Stimulated activated CD4-positive, alpha-beta T cell treated with anti-CD3 and anti-CD28 coated beads, TNF-alpha, amount 100 ng/mL, for 1 hour (primary cell): ENCODE results near the gene CSHL1.

ENCODE experiments used
- DNase-seq, 3 donors: peaks; one replicate each; pipeline ENCODE4 v3.0.0-alpha.2; 2020; ENCODE audit warnings: low read depth in 3 of 3, low spot score in 1 of 3

CSHL1 gene

DNA sequence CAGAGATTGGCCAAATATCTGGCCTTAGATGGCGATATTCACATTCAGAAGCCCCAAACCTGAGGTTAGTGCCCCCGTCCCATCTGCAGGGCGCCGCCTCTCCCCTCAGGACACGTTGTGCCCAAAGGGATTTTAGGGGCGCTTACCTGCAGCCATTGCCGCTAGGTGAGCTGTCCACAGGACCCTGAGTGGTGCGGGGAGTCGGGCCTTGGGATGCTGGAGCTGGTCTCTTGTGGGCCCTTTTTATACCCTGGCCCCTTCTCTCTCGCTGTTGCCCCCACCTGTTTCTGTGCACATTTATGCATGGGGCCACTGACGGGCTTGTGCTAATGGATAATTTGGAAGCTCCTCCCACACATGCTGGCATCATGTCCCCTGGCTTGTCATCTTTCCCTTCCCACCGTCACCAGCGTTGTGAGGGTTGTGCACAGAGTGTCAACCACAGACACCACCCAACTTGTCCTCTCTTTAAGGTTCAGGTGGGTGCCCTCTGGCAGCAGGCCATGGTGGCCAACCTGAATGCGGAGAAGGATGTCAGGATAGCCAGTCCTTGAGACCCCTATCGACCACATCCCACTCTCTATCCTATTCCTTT lies at the start of gene CSHL1:
CSHL1 (minus strand) TSS at position 218 of the 595 bp plus-strand sequence; CDS start at position 156, 62 bp downstream.
- no peak for DNase-seq

GRCh38 chr17:63960430-63960829 lies 49.4 kb upstream of the CSHL1 start:
- DNase-seq: no peak

- DNase-seq: no peak
Observed at GRCh38 chr17:63960006-63960405, 48.9 kb upstream of the CSHL1 start.

- no peak for DNase-seq
Observed at GRCh38 chr17:63956296-63956920, 45.4 kb upstream of the CSHL1 start.

DNA sequence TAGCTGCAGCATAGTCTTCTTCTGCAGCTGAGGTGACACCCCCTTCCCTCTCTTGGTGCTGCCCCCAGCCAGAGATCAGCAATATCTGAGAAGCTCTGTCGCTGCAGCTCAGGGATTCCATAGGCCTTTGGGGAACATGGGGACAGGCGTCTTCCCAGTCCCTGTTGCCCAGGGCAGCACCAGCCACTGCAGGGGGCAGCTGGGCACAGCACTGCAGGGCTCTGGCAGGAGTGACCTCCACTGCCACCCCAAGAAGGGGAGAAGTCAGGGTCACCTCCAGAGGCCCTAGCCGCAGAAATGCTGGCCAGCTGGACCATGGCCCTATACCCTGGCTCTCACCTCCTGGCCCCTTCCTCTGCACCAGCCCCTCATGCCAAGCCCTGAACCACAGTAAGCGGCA lies 44.7 kb upstream of the CSHL1 start:
- DNase-seq: no peak

GRCh38 chr17:63955232-63955631 lies 44.2 kb upstream of the CSHL1 start:
- no peak for DNase-seq

- DNase-seq: no peak
Observed at GRCh38 chr17:63954402-63955063, 43.5 kb upstream of the CSHL1 start.

DNA sequence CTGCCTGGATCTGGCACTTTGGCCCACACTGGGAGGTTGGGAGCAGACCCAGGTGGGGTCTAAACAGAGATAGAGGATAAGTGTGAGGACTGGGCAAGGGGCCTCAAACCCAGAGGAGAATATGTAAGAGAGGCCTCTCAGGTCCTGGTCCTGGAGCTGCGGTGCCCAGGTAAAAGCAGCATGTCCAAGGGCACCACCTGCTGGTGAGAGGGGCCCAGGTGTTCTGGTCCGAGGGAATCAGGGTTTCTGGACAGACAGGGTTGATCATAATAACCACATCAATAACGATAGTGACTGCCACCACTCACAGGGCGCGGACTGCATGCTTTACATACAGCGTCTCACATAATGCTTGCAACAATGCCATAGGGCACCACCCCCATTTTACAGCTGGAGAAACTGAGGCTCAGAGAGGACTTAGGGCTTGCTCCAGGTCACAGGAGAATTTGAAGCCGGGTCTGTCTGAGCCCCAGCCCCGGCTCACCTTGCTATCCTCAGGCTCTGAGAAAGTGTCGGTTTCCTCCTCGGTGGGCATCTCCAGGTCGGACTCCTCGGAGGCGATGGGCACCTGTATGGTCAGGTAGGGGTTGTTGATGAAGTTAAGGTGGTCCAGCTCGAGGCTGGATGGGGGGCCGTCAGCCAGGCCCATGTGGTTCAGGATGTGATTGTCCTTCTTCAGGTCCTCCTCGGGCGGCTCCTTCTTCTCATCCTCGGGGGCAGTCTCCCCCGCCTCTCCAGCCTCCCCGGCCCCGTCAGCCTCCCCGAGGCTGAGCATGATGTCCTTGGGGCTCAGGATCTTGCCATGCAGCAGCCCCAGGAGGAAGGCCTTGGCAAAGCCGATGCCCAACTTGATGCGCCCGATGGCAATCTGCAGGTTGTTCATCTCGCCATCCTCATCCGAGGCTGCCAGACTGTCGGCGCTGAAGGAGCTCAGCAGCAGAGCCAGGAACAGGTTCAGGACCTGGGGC lies 40.2 kb upstream of the CSHL1 start:
- DNase-seq: peak in 1 of 3 donors; percentile 12

- DNase-seq: no peak
Observed at GRCh38 chr17:63949576-63950250, 38.7 kb upstream of the CSHL1 start.

DNA sequence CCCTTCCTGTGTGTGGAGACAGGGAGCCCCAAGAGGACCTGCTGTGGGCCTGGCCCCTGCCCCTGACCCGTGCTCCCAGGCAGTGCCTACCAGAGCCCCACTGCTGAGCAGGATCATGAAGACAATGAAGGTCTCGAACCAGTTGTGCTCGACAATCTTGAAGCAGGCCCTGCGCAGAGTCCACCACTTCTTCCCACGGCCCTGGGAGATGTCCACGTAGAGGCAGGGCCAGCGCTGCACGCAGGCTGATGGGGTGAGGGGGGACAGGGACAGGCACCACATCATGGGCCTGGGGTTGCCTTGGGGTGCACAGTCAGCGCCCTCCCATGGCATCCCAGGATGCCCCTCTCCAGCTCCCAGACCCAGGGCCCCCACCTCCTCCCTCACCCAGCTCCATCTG lies 37.5 kb upstream of the CSHL1 start:
- DNase-seq: no peak

- no peak for DNase-seq
Observed at GRCh38 chr17:63947711-63948330, 36.8 kb upstream of the CSHL1 start.

DNA sequence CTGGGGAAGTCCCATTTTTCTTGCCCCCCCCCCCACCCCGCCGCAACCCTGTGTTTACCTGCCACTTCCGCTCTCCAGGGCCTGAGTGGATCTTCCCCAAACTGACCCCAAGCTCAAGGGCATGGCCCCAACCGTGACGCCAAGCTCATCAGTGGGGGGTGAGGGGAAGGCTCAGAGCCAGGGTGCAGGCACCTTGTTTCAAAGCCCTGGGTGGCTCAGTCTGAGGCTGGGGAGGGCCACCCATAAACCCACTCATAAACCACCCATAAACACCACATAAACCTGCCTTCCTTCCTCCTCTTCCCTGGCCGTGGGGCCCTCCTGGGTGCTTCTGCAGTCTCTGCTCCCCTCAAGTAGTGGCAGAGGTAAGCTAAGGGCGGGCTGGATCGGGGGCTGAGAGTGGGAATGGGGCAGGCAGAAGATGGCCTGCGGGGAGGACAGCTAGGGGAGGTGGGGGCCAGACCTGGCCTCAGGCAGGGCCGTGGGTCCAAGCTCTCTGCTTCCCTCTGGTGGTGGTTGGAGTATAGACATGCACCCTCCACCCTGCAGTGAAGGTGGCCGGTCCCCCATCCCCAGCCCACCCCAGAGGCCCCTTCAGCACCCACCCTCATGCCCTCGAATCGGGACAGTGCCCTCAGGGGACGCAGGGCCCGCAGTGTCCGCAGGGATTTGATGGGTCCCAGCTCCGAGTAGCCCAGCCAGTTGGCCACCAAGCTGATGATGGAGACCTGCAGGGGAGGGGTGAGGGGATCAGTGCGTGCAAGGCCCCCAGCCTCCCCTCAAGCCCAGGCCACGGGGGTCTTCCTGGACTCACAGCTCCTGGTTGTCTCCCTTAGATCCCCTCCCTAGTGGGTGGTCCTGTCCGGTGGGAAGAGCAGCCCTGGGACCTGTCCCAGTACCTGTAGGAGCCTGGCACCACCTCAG lies 35.6 kb upstream of the CSHL1 start:
- peak in 1 of 3 donors; percentile 25 for DNase-seq

GRCh38 chr17:63945784-63946439 lies 34.9 kb upstream of the CSHL1 start:
- no peak for DNase-seq

DNA sequence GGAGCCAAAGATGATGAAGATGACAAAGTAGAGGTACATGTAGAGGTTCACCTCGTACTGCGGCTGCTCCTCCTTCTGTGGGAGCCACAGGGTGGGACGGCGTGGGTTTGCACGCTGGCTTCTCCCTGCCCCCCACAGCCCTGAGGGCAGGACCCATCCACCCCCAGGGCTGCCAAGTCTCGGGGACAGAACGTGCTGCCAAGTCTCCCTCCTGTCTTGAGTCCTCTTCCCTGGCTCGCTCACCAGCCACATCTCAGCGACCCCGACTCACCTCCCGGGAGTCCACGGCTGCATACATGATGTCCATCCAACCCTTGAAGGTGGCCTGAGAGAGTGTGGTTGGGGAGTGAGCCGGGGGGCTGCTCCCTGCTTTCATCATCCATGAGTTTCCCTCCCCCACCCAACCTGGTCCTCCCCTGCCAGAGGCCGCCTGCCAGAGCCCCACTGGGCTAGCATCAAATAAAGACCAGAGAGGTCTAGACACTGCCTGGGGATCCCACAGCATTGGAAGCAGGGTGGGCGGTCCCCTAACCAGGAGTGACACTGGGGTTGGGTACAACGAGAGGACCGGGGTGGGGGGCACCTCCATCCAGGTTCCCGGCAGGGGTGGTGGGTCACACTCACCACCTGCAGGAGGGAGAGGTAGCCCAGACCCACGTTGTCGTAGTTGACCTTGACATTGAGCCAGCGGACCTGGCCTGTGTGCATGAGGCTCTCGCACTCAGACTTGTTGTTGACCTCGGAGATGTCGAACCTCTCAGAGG lies 33.9 kb upstream of the CSHL1 start:
- DNase-seq: no peak

DNA sequence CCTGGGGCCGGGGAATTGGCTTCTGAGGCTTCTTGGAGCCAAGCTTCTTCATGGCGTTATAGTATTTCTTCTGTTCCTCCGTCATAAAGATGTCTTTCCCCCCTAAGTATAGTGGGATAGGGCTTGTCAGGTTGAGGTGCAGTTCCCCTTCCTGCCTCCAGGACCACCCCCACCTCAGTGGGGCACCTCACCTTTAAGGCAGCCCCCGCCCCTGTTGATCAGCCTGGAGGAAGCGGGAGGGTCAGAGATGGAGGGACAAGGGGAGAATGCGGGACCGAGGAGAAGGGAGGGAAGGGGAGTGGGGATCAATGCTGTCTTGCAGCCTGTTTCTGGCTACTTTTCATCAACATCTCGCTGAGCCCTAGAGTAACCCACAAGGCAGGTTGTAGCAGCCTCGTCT lies 32.7 kb upstream of the CSHL1 start:
- no peak for DNase-seq

- no peak for DNase-seq
Observed at GRCh38 chr17:63942309-63942985, 31.4 kb upstream of the CSHL1 start.

GRCh38 chr17:63941751-63942150 lies 30.7 kb upstream of the CSHL1 start:
- DNase-seq: no peak

DNA sequence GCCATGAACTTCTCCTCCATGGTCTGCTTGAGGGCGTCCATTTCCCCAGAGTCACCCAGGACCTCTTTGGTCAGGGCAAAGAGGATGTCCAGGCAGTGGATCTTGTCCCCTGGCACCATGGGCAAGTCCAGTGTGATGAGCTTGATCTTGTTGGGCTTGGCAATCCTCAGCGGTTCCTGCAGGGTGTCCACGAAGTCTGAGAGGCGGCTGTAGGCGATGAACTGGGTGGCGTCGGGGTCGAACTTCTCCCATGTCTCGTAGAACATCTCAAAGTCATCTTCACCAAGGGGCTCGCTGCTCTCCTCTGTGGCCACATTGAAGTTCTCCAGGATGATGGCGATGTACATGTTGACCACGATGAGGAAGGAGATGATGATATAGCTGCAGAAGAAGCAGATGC lies 30.1 kb upstream of the CSHL1 start:
- DNase-seq: no peak
